HG03432 (cell line): ENCODE data around the gene TSPAN14.
"Not testable (repeated sequence)": the region's sequence is repeated elsewhere in the genome, so short reads cannot be mapped to it uniquely, and the experiment has no call there.

Experiments used
- ATAC-seq: cut with Tn5 transposase; IDR thresholded peaks from one replicate; pipeline ENCODE4 v1.9.1; 2021; ENCODE audit warnings: mild to moderate bottlenecking, moderate library complexity; ENCODE audit not compliant: unreplicated experiment

The TSPAN14 gene

GRCh38 chr10:80520661-80521470 lies 66.8 kb downstream of the TSPAN14 start:
- ATAC-seq: no peak

GRCh38 chr10:80522756-80523363 lies 68.8 kb downstream of the TSPAN14 start:
- ATAC-seq: no peak

GRCh38 chr10:80523773-80524172 lies 69.7 kb downstream of the TSPAN14 start:
- ATAC-seq: no peak

- ATAC-seq: no peak
Observed at GRCh38 chr10:80524190-80524909, 70.2 kb downstream of the TSPAN14 start.

GRCh38 chr10:80526218-80526617 lies 72.1 kb downstream of the TSPAN14 start:
- ATAC-seq: no peak

GRCh38 chr10:80526742-80527141 lies 72.6 kb downstream of the TSPAN14 start:
- no peak for ATAC-seq

- ATAC-seq: no peak
Observed at GRCh38 chr10:80528185-80528700, 74.1 kb downstream of the TSPAN14 start.

- no peak for ATAC-seq
Observed at GRCh38 chr10:80528901-80529300, 74.8 kb downstream of the TSPAN14 start.

- ATAC-seq: no peak
Observed at GRCh38 chr10:80529604-80530003, 75.5 kb downstream of the TSPAN14 start.

- peak; percentile 80 for ATAC-seq
Observed at GRCh38 chr10:80530251-80530650, 76.1 kb downstream of the TSPAN14 start.

GRCh38 chr10:80530816-80531215 lies 76.7 kb downstream of the TSPAN14 start:
- no peak for ATAC-seq

GRCh38 chr10:80532571-80532970 lies 78.5 kb downstream of the TSPAN14 start:
- ATAC-seq: no peak

- not testable (repeated sequence) for ATAC-seq
Observed at GRCh38 chr10:80534059-80534458, 79.9 kb downstream of the TSPAN14 start.

GRCh38 chr10:80534646-80535045 lies 80.5 kb downstream of the TSPAN14 start:
- not testable (repeated sequence) for ATAC-seq

- peak; percentile 83 for ATAC-seq
Observed at GRCh38 chr10:80535671-80536360, 81.7 kb downstream of the TSPAN14 start.

GRCh38 chr10:80536361-80536835 lies 82.3 kb downstream of the TSPAN14 start:
- ATAC-seq: no peak

- no peak for ATAC-seq
Observed at GRCh38 chr10:80537086-80537735, 83.1 kb downstream of the TSPAN14 start.

GRCh38 chr10:80537736-80538480 lies 83.8 kb downstream of the TSPAN14 start, which contains the start of gene SH2D4B:
Gene SH2D4B, plus strand, starts transcription at chr10:80537902. Its CDS starts 430 bp downstream, at chr10:80538332.
- no peak for ATAC-seq

- no peak for ATAC-seq
Observed at GRCh38 chr10:80538481-80539185, 84.5 kb downstream of the TSPAN14 start.
